Activated CD4-positive, alpha-beta T cell treated with anti-CD3 and anti-CD28 coated beads for 4 hours (primary cell): ENCODE results near the gene PRTN3.
"Not testable (repeated sequence)": the region's sequence is repeated elsewhere in the genome, so short reads cannot be mapped to it uniquely, and the experiment has no call there.

ENCODE experiments used
- DNase-seq, 2 donors: peaks; one replicate each; pipeline ENCODE4 v3.0.0-alpha.2; 2020

The PRTN3 gene

GRCh38 chr19:868458-869244 is 27.9 kb downstream of the PRTN3 start:
- DNase-seq = no peak

GRCh38 chr19:869245-870177 is 28.7 kb downstream of the PRTN3 start:
- DNase-seq = no peak

DNA sequence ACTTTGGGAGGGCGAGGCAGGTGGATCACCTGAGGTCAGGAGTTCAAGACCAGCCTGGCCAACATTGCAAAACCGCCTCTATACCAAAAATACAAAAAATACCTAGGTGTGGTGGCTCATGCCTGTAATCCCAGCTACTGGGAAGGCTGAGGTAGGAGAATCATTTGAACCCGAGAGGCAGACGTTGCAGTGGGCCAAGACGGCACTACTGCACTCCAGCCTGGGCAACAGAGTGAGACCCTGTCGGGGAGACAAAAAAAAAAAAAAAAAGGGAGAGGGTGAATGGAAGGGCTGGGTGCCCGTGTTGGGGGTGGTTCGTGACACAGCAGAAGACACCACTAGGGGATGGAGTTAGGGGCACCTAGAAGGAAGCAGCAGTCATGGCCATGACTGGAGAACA is 29.5 kb downstream of the PRTN3 start:
- DNase-seq = no peak

- no peak for DNase-seq
Measured at GRCh38 chr19:870963-871401, 30.2 kb downstream of the PRTN3 start.

- DNase-seq = no peak
Measured at GRCh38 chr19:871446-872265, 30.9 kb downstream of the PRTN3 start.

DNA sequence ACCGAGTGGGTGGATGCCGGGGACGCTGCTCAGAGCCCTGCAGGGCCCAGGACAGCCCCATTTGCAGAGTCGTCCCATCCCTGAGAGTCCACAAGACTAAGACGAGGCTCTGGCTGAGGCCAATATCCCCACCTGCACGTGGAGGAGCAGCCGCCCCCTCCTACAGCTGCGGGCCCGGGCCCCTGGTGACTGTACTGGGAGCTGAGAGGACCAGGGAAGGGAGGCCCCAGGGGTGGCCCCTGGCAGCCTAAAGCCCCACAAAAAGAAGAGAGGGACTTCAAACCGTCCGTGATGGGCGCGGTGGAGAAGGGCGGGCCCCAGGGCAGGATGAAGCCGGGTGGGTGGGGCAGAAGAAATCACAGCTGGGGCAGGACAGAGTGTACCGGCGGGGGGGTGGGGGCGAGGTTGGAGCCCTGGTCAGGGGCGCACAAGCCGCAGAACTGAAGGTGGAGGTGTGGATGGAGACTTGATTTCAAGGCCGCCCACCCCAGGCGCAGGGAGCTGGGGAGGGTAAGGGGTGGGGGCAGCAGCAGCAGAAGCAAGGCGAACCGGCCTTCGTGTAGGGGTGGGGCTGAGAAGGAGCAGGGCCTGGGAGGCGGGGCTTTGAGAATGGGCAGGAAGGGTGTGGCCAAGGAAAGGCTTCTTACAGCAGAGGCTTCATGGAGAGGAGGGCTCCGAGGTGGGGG is 31.6 kb downstream of the PRTN3 start:
- peak; percentile 69 to 77 for DNase-seq

DNA sequence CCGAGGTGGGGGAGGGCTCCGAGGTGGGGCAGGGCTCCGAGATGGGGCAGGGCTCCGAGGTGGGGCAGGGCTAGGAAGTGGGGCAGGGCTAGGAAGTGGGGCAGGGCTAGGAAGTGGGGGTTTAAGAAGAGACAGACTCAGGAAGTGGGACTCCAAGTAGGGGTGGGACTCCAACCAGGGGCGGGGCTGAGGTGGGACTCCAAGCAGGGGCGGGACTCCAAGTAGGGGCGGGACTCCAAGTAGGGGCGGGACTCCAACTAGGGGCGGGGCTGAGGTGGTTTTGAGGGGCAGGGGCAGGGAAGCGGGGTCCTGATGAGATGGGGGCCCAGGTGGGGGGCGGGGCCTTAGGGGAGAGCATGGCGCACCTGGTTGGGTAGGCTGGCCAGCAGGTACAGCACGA is 32.3 kb downstream of the PRTN3 start:
- peak; percentile 54 to 68 for DNase-seq

- DNase-seq = no peak
Measured at GRCh38 chr19:873561-874041, 32.8 kb downstream of the PRTN3 start.

DNA sequence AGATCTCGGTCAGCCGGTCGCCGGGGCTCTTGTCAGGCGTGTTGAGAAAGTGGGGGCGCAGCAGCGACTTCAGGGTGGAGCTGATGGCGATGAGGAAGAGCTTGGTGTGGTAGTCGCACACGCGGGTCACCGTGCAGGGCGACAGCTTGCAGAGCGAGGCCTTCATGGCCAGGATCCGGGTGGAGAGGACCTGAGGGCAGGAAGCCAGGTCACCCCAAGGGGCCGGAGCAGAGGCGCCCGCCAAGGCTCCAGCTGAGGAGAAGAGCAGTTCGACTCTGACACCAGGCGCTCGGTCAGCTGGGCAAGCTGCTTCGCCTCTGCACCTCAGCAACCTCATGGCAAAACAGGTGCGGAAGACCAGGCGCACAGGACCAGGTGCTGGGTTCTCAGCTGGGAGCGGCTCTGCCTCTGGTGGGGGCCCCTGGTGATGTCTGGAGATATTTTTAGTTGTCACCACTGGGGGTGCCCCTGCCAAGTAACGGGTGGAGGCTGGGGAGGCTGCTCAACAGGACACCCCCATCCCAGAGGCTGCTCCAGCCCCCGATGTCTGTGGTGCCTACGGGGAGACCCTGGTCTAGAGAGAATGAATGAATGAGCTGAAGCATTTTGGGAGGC is 34.6 kb downstream of the PRTN3 start:
- no peak for DNase-seq

GRCh38 chr19:876089-876488 is 35.3 kb downstream of the PRTN3 start:
- no peak for DNase-seq

DNA sequence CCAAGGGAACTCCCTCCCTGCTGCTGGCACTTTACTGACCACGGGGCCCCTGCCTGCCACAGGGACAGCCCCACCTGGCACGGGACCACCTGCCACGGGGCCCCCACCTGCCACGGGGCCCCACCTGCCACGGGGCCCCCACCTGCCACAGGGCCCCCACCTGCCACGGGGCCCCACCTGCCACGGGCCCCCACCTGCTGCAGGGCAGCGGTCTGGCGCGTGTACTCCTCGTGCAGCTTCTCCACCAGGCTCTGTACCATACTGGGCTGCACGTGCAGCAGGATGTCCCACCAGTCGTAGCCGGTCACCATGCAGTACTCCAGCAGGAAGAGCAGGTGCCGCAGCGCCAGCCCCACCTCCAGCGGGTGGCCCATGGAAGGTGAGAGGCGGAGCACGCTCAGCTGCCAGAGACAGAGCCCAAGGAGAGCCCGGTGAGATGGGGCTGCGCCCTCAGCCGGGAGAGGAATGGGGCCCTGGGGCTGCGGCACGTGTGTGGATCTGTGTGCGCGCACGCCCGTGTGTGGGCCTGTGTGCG is 36.0 kb downstream of the PRTN3 start:
- DNase-seq = no peak

DNA sequence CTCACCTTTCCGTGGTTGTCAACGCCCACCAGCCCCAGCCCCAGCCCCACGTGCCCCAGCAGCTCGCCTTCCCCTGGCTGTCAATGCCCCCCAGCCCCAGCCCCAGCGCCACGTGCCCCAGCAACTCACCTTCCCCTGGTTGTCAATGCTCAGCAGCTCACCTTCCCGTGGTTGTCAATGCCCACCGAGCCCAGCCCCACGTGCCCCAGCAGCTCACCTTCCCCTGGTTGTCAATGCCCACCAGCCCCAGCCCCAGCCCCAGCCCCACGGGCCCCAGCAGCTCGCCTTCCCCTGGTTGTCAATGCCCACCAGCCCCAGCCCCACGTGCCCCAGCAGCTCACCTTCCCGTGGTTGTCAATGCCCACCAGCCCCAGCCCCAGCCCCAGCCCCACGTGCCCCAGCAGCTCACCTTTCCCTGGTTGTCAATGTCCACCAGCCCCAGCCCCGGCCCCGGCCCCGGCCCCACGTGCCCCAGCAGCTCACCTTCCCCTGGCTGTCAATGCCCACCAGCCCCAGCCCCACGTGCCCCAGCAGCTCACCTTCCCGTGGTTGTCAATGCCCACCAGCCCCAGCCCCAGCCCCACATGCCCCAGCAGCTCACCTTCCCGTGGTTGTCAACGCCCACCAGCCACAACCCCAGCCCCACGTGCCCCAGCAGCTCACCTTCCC is 37.3 kb downstream of the PRTN3 start:
- DNase-seq = not testable (repeated sequence)

DNA sequence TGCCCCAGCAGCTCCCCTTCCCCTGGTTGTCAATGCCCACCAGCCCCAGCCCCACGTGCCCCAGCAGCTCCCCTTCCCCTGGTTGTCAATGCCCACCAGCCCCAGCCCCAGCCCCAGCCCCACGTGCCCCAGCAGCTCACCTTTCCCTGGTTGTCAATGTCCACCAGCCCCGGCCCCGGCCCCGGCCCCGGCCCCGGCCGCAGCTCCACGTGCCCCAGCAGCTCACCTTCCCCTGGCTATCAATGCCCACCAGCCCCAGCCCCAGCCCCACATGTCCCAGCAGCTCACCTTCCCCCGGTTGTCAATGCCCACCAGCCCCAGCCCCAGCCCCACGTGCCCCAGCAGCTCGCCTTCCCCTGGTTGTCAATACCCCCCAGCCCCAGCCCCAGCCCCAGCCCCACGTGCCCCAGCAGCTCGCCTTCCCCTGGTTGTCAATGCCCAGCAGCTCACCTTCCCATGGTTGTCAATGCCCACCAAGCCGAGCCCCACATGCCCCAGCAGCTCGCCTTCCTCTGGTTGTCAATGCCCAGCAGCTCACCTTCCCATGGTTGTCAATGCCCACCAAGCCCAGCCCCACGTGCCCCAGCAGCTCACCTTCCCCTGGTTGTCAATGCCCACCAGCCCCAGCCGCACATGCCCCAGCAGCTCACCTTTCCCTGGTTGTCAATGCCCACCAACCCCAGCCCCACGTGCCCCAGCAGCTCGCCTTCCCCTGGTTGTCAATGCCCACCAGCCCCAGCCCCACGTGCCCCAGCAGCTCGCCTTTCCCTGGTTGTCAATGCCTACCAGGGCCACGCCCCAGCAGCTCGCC is 38.2 kb downstream of the PRTN3 start:
- DNase-seq = not testable (repeated sequence)

- DNase-seq = no peak
Measured at GRCh38 chr19:879711-880438, 39.1 kb downstream of the PRTN3 start.

GRCh38 chr19:881385-882071 is 40.7 kb downstream of the PRTN3 start:
- DNase-seq = no peak

- DNase-seq = no peak
Measured at GRCh38 chr19:882871-883497, 42.2 kb downstream of the PRTN3 start.

DNA sequence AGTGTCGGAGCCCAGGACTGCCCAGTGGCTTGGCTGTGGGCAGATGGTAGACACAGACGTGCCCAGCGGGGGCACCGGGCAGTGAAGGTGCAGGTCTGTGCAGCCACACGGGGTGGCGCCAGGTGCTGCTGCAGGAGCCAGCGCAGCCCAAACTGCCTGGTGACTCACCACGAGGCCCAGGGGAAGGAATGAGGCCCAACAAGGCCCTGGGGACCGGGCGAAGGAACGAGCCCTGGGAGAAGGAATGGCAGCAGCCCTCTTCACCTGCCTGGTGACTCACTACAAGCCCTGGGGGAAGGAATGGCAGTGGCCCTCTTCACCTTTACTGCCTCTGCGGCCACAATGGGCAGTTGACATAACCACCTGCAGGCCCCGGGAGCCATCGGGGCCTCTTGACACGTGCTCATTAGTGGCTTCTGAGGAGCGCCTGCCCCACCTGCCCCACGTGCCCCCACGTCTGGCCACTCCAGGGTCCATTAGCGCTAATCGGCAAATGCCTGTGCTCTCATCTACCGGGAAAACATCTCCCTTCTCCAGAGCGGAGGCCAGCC is 42.9 kb downstream of the PRTN3 start:
- no peak for DNase-seq
